Ishikawa (cell line): ENCODE results near the gene GIMAP7.

Experiments used
- CEBPB ChIP-seq: IDR thresholded peaks from 2 replicates; pipeline ENCODE4 v1.6.1; 2012
- CREB1 ChIP-seq: IDR thresholded peaks from 2 replicates; pipeline ENCODE4 v1.6.1; 2012; ENCODE audit warnings: low read depth
- EGR1 ChIP-seq: IDR thresholded peaks from 2 replicates; pipeline ENCODE4 v1.6.1; 2012
- EP300 ChIP-seq: IDR thresholded peaks from 2 replicates; pipeline ENCODE4 v1.6.1; 2012; ENCODE audit warnings: borderline replicate concordance
- FOXM1 ChIP-seq: IDR thresholded peaks from 2 replicates; pipeline ENCODE4 v1.6.1; 2012; ENCODE audit warnings: low read depth, borderline replicate concordance
- MAX ChIP-seq: IDR thresholded peaks from 2 replicates; pipeline ENCODE4 v1.6.1; 2012
- NFIC ChIP-seq: IDR thresholded peaks from 2 replicates; pipeline ENCODE4 v1.6.1; 2012
- RAD21 ChIP-seq: IDR thresholded peaks from 2 replicates; pipeline ENCODE4 v1.6.1; 2012; ENCODE audit warnings: low read depth
- REST ChIP-seq: IDR thresholded peaks from 2 replicates; pipeline ENCODE4 v1.6.1; 2012; ENCODE audit warnings: low read depth, mild to moderate bottlenecking
- TAF1 ChIP-seq: IDR thresholded peaks from 2 replicates; pipeline ENCODE4 v1.6.1; 2012; ENCODE audit warnings: low read depth, mild to moderate bottlenecking
- TCF12 ChIP-seq: IDR thresholded peaks from 2 replicates; pipeline ENCODE4 v1.6.1; 2012; ENCODE audit warnings: low read depth
- TEAD4 ChIP-seq: IDR thresholded peaks from 2 replicates; pipeline ENCODE4 v1.6.1; 2012
- USF1 ChIP-seq: IDR thresholded peaks from 2 replicates; pipeline ENCODE4 v1.6.1; 2012
- YY1 ChIP-seq: IDR thresholded peaks from 2 replicates; pipeline ENCODE4 v1.6.1; 2012; ENCODE audit warnings: low read depth
- ZBTB7A ChIP-seq: IDR thresholded peaks from 2 replicates; pipeline ENCODE4 v1.6.1; 2012; ENCODE audit warnings: low read depth

Gene GIMAP7

DNA sequence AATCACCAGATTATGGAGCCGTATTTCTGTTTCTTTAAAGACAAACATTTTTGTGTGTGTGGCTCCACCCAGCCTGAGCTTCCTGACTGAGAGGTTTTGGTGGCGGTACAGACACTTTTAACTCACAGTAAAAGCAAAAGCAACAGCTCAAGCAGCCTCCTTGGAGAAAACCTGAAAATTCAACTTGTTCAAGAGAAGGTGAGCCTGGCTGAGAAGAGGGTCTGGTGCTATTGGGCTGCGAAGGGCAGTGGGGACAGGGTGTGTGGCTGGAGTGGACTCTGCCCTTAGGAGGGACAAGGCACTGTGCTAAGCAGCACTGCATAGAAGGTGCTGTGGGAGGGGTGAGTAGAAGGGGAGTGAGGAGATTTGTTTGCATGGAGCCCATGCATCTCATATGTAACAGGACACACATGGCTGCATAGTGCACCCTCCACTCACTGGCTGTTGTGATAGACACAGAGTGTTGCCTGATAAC, at the start of gene GIMAP7:
TSS of gene GIMAP7 (plus strand) at position 125 of the 475 bp plus-strand sequence. CDS start 5,103 bp downstream, outside the sequence.
- no peak for TF ChIP-seq MAX
- TF ChIP-seq CREB1: no peak
- TF ChIP-seq YY1: no peak
- TF ChIP-seq EGR1: no peak
- TF ChIP-seq TEAD4: no peak
- TF ChIP-seq TCF12: no peak
- TF ChIP-seq REST: no peak
- no peak for TF ChIP-seq USF1
- TF ChIP-seq TAF1: no peak

- TF ChIP-seq TCF12 (no peak), MAX (no peak), CEBPB (no peak), CREB1 (no peak), NFIC (no peak), USF1 (no peak), TEAD4 (no peak), REST (no peak), YY1 (no peak), FOXM1 (no peak)
Measured at GRCh38 chr7:150464962-150465361, 49.7 kb upstream of the GIMAP7 start.

GRCh38 chr7:150465414-150465813, 49.3 kb upstream of the GIMAP7 start:
- TF ChIP-seq CREB1 (no peak), FOXM1 (no peak), EGR1 (no peak), ZBTB7A (no peak), TAF1 (no peak), EP300 (no peak), NFIC (no peak), CEBPB (no peak), RAD21 (no peak), TCF12 (no peak), MAX (no peak), TEAD4 (no peak), USF1 (no peak), REST (no peak), YY1 (no peak)

DNA sequence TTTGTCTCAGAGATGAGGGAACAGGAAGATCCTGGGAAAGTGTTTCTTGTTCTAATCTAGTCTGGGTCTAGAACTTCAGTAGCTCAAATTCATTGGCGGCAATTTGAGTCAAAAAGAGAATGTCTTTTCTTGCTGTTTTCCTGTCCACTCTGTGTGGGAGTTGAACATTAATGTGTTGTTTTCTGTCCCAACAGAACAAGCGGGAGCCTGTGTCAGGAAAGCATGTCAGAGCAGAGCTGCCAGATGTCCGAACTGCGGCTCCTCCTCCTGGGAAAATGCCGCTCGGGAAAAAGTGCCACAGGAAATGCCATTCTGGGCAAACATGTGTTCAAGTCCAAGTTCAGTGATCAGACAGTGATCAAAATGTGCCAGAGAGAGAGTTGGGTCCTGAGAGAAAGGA, 48.2 kb upstream of the GIMAP7 start:
- no peak for TF ChIP-seq FOXM1
- TF ChIP-seq NFIC: no peak
- TF ChIP-seq REST: no peak
- no peak for TF ChIP-seq TEAD4
- no peak for TF ChIP-seq TAF1
- TF ChIP-seq CEBPB: no peak
- no peak for TF ChIP-seq YY1
- TF ChIP-seq ZBTB7A: no peak
- no peak for TF ChIP-seq MAX
- no peak for TF ChIP-seq EGR1
- no peak for TF ChIP-seq USF1
- TF ChIP-seq CREB1: no peak
- no peak for TF ChIP-seq TCF12
